GM18909 (cell line): ENCODE measurements around the gene RABL6.
"Not testable (repeated sequence)": the region's sequence is repeated elsewhere in the genome, so short reads cannot be mapped to it uniquely, and the experiment has no call there.

Experiments used
- ATAC-seq: cut with Tn5 transposase; IDR thresholded peaks from one replicate; pipeline ENCODE4 v1.9.1; 2021; ENCODE audit warnings: mild to moderate bottlenecking; ENCODE audit not compliant: unreplicated experiment, poor library complexity

RABL6 gene

DNA sequence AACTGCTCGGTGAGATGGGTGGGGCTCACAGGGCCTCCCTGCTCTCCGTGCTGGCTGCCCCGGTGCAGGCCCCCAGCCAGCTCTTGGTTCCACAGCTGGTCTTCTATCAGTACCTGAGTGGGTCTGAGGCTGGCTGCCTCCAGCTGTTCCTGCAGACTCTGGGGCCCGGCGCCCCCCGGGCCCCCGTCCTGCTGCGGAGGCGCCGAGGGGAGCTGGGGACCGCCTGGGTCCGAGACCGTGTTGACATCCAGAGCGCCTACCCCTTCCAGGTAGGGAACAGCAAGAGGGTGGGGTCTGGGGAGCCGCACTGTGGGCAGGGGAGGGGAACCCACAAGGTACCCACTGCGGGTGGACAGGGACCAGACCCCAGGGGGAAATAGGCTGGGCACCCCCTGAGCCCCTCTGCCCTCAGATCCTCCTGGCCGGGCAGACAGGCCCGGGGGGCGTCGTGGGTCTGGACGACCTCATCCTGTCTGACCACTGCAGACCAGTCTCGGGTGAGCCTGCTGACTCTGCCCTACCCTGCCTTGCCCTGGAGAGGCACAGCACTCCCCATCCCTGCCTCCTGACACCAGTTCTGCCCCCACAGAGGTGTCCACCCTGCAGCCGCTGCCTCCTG, 47.2 kb downstream of the RABL6 start:
- no peak for ATAC-seq

DNA sequence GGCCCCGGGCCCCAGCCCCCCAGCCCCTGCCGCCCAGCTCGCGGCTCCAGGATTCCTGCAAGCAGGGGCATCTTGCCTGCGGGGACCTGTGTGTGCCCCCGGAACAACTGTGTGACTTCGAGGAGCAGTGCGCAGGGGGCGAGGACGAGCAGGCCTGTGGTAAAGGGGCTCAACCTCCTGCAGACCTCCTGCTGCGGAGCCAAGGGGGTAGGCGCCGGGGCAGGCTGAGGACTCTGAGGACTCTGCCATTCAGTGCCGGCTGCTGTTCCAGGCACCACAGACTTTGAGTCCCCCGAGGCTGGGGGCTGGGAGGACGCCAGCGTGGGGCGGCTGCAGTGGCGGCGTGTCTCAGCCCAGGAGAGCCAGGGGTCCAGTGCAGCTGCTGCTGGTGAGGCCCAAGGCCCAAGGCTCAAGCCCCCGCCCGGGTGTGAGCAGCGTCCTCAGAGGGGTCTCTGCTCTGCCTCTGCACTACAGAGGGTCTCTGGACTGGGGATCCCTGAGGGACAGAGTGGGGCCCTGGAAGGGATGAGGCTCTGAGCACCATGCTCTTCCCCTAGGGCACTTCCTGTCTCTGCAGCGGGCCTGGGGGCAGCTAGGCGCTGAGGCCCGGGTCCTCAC, 47.8 kb downstream of the RABL6 start:
- no peak for ATAC-seq

DNA sequence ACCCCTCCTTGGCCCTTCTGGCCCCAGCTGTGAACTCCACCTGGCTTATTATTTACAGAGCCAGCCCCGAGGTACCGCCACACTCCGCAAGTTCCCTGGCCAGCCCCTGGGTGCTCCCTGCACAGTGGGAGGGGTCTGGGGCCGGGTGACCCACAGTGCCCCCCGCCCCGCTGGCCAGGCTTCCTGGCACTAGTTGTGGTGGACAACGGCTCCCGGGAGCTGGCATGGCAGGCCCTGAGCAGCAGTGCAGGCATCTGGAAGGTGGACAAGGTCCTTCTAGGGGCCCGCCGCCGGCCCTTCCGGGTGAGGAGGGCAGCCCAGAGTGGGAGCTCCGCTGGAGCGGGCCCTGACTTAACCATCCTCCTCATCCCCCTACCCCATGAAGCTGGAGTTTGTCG, 48.3 kb downstream of the RABL6 start:
- no peak for ATAC-seq

DNA sequence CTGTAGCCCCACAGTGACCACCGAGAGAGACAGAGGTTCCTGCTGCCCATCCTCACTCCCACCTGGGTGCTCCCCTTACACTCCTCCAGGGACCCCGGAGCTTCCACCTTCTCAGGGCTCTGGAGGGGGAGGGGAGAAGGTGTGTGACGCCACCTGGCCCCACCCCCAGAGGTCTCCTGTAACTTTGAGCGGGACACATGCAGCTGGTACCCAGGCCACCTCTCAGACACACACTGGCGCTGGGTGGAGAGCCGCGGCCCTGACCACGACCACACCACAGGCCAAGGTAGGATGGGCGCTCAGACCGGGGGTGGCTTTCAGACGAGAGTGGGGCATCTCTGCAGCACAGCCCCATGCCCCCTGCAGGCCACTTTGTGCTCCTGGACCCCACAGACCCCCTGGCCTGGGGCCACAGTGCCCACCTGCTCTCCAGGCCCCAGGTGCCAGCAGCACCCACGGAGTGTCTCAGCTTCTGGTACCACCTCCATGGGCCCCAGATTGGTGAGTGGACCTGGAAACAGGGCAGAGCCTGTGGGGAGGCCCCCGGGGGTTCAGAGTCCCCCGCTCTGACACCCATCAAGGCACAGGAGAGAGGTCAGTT, 48.9 kb downstream of the RABL6 start:
- ATAC-seq = no peak

DNA sequence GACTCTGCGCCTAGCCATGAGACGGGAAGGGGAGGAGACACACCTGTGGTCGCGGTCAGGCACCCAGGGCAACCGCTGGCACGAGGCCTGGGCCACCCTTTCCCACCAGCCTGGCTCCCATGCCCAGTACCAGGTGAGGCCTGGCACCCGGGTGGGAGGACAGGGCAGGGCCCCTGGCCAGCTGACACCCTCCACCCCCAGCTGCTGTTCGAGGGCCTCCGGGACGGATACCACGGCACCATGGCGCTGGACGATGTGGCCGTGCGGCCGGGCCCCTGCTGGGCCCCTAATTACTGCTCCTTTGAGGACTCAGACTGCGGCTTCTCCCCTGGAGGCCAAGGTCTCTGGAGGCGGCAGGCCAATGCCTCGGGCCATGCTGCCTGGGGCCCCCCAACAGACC, 49.4 kb downstream of the RABL6 start:
- no peak for ATAC-seq

- no peak for ATAC-seq
Measured at GRCh38 chr9:136857581-136858412, 50.0 kb downstream of the RABL6 start.

DNA sequence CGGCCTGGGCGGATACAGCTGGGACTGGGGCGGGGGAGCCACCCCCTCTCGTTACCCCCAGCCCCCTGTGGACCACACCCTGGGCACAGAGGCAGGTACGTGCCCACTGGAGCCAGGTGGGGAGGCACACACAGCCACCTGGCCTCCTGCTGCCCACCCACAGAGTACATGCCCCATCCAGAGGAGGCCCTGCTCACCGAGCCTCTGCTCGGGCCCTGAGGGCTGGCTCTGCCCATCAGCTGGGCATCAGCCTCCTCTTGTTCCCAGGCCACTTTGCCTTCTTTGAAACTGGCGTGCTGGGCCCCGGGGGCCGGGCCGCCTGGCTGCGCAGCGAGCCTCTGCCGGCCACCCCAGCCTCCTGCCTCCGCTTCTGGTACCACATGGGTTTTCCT, 50.7 kb downstream of the RABL6 start:
- ATAC-seq = no peak

DNA sequence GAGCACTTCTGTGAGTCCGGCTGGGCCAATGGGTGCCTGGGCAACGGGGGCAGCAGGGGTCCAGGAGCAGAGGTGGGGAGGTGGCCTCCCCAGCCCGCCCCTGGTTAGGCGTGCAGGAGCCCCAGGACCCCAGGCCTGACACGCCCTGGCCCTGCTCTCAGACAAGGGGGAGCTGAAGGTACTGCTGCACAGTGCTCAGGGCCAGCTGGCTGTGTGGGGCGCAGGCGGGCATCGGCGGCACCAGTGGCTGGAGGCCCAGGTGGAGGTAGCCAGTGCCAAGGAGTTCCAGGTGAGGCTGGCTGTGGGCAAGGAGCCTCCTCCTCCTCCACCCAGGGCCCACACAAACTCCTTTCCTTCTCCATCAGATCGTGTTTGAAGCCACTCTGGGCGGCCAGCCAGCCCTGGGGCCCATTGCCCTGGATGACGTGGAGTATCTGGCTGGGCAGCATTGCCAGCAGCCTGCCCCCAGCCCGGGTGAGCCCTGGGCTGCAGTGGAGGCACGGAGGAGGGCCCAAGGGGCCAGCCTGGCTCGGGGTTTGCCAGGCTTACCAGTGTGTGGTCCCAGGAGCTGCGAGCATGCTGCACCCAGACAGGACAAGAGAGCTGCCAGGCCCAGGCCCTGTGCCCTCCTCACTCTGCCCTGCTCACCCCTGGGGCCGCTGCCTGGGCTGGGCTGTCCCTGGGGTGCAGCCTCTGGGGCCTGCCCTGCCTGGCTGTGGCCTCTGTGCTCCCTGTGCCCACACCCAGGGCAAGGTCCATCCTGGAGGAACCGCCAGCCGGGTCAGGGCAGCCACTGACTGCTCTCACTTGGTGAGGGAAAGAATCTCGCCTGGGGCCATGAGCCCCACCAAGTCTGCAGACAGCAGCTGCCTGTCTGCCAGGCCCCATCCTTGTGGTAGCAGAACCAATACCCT, 51.4 kb downstream of the RABL6 start:
- ATAC-seq = no peak

DNA sequence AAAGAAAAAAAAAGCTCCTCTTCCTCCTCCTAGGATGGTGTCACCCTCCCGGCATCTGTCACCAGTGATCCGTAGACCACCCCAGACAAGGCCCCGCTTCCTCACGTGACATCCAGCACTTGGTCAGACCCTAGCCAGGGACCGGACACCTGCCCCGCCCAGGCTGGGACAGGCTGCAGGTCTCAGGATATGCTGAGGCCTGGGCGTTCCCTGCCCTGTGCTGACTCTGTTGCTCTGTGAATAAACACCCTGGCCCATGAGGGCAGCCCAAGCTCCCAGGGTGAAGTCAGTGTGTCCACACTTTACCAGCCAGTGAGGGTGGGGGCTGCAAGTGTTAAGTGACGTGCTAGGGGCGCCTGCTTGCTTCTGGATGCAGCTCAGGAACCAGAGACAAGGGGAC, 52.8 kb downstream of the RABL6 start:
- ATAC-seq = no peak

- ATAC-seq = no peak
Measured at GRCh38 chr9:136860933-136861873, 53.5 kb downstream of the RABL6 start.

DNA sequence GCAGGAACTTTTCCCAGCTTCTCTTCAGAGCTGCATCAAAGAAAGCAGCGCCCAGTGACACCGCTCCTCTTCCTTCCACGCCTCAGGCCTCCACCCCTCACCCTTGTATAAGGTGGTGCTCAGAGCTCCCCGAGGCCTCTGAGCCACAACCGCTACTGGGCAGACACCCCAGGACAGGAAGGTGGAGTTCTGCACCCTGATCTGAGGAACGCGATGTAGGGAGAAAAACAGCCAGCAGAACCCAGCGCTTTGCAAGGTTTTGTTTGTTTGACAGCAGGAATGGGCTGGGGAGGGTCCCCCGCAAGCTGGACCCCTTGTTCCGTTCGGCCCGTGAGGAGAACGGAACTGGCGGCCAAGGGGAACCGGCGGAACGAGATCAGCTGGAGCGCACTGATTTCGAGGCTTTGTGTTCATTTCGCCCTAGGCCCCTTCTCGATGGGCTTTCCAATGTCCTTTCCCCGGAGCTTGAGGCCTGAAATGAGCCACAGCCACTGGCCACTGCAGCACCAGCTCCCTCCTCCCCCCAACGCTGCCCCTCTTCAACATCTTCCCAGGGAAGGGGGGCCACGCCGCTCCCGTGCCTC, 54.2 kb downstream of the RABL6 start:
- ATAC-seq = no peak

GRCh38 chr9:136862849-136863622, 55.3 kb downstream of the RABL6 start:
- no peak for ATAC-seq

DNA sequence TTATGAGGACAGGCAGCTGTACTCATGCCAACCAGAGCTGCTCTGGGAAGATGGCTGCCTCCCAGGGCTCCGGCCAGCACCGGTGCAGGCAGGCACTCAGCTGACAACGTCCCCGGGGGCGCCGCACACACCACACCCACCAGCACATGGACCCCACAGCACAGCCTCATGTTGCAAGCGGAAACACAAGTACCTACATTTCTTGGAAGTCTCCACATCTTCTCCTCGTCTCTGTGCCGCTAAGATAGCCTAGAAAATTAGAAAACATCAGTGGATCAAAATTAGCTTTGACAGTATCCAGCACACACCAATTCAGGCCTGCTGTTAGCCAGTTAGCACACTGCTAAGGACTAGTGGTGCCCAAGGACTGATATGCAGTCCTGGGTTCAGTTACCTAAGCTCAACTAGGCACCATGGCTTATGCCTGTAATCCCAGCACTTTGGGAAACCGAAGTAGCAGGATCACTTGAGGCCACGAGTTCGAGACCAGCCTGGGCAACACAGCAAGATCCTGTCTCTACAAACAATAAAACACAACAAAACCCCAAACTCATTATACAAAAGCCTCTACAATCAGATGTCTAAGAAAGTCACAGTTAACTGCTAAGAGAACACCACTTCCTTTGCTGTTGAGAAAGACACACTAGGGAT, 56.0 kb downstream of the RABL6 start:
- ATAC-seq = no peak

DNA sequence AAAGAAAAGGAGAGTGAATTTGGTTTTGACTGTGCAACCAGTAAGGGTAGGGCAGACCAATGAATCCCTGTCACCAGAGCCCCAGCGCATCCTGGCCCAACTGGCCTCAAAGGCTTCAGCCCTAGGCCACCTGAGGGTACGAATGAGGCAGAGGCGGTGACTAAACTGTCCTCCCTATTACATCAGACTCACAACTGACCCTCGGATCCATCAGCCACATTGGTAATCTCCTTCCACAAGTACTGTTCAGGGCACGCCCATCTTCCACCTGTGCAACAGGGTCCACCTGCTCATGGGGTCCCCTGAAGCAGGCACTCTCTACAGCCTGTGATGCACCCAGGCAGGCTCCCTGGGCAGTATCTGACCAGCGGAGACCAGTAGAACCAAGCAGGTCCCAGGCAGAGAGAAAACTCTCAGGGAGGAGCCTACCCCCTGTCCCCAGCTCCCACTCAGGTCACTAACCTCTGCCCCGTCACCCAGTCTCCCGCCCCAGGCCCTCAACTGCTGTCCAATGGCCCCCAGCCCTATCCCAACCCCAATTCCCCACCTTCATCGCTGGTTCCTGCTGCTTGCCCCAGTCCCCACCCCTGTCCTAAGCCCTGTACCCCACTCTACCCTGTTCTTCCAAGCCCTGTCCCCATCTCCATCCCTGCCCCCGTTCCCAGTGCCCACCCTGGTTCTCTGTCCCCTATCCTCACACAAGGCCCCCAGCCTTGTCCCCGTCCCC, 57.5 kb downstream of the RABL6 start:
- no peak for ATAC-seq

- ATAC-seq = no peak
Measured at GRCh38 chr9:136865768-136866103, 58.0 kb downstream of the RABL6 start.

DNA sequence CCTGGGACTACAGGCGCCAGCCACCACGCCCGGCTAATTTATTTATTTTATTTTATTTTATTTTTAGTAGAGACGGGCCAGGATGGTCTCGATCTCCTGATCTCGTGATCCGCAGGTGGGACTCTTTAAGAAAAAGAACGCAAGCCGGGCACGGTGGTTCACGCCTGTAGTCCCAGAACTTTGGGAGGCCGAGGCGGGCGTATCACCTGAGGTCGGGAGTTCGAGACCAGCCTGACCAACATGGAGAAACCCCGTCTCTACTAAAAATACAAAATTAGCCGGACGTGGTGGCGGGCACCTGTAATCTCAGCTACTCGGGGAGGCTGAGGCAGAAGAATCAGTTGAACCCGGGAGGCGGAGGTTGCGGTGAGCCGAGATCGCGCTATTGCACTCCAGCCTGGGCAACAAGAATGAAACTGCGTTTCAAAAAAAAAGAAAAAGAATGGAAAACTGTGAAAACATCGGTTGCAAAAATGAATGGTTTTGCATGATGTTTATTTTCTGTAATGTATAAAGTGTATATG, 59.2 kb downstream of the RABL6 start:
- ATAC-seq = not testable (repeated sequence)

DNA sequence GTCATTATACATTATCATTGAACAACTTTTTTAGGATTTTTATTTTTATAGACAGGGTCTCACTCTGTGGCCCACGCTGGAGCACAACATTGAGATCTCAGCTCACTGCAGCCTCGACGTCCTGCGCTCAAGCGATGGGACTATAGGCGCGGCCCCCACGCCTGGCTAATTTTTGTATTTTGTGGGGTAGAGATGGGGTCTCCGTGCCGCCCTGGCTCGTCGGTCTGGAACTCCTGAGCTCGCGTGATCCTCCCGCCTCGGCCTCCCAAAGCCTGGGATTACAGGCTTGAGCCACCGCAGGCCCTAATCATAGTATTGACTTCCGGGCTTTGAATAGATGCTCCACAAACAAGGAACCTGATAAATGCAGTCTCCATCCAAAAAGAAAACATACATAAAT, 59.7 kb downstream of the RABL6 start:
- no peak for ATAC-seq
